ENCODE results near the gene RRAD.

The RRAD gene

GRCh38 chr16:66906916-66907836, 18.2 kb downstream of the RRAD start:
- FAIRE-seq, result no peak
- no peak for DNase-seq (ENCODE audit: insufficient read length, low spot score)
- TF ChIP-seq CTCF (IDR thresholded peaks at IDR 0.05; ENCODE audit: insufficient read depth, missing control alignments), result no peak

GRCh38 chr16:66905633-66906539, 19.4 kb downstream of the RRAD start:
- no peak for TF ChIP-seq CTCF (IDR thresholded peaks at IDR 0.05; ENCODE audit: insufficient read depth, missing control alignments)
- DNase-seq (ENCODE audit: insufficient read length, low spot score) (no peak), FAIRE-seq (no peak)

GRCh38 chr16:66904846-66905632, 20.3 kb downstream of the RRAD start:
- TF ChIP-seq CTCF (IDR thresholded peaks at IDR 0.05; ENCODE audit: insufficient read depth, missing control alignments), result no peak
- DNase-seq (ENCODE audit: insufficient read length, low spot score), result no peak
- FAIRE-seq, result no peak

- no peak for DNase-seq (ENCODE audit: insufficient read length, low spot score)
- TF ChIP-seq CTCF (IDR thresholded peaks at IDR 0.05; ENCODE audit: insufficient read depth, missing control alignments), result no peak
- no peak for FAIRE-seq
Observed at GRCh38 chr16:66904428-66904845, 20.9 kb downstream of the RRAD start.

- no peak for FAIRE-seq
- DNase-seq (ENCODE audit: insufficient read length, low spot score), result no peak
- no peak for TF ChIP-seq CTCF (IDR thresholded peaks at IDR 0.05; ENCODE audit: insufficient read depth, missing control alignments)
Observed at GRCh38 chr16:66903544-66904427, 21.5 kb downstream of the RRAD start.
